HepG2 (cell line): ENCODE data around the gene GNB1. TPM values are rescaled to one million over a fixed set of nuclear protein-coding genes. Genes with fewer than 3 reads are reported as not detected.

ENCODE experiments used
- ATAC-seq: fragments of 200-7000 bp; cut with Tn5 transposase; 3 replicates; pipeline ENCODE4 v1.9.1; 2020; ENCODE audit warnings: mild to moderate bottlenecking, moderate library complexity
- BruUV-seq: library from RNA; stranded (reverse); fragments of 400-500 nt; replicated peaks from 2 replicates; lab custom pipeline; 2021; lab: Mats Ljungman, UMichigan
- CTCF ChIA-PET: fragments of 300-600 bp; formaldehyde crosslinking; extraction: SDS; loops from one replicate; lab custom pipeline; 2021; ENCODE audit warnings: low total read pairs, inconsistent platforms, low intra/inter-chr PET ratio; lab: Yijun Ruan, JAX
- POLR2A ChIA-PET: fragments of 350-600 bp; sonication (Branson Sonifier 250); formaldehyde crosslinking; loops from one replicate; lab custom pipeline; 2020; ENCODE audit warnings: antibody characterized with exemption, inconsistent platforms; lab: Yijun Ruan, JAX
- DNase-seq: peaks from one replicate; pipeline ENCODE4 v3.0.0-alpha.2; 2015; ENCODE audit warnings: low spot score
- FAIRE-seq: peaks from 3 replicates; lab custom pipeline; 2011; peaks lifted over from hg19 to GRCh38; lab: Jason Lieb, UNC
- H2AFZ ChIP-seq: one replicate; pipeline ENCODE4 v1.6.1; 2011; ENCODE audit warnings: low read length, inconsistent platforms
- H3K27ac ChIP-seq: fragments of 300-600 bp; 3 replicates; pipeline ENCODE4 v1.8.0; 2011; ENCODE audit warnings: mixed run types, mild to moderate bottlenecking, mixed read lengths, low read length, inconsistent platforms; ENCODE audit not compliant: insufficient read depth; ENCODE audit errors: extremely low read length
- H3K27me3 ChIP-seq, 2 experiments: fragments of 200-600 bp in 1 of 2; 2 replicates in 1 of 2; 3 replicates in 1 of 2; pipeline versions ENCODE4 v1.6.0 to v1.8.0; 2011; ENCODE audit warnings: low read length in 2 of 2, mild to moderate bottlenecking in 2 of 2, moderate library complexity in 2 of 2, inconsistent platforms in 1 of 2; ENCODE audit not compliant: insufficient read depth in 2 of 2, control insufficient read depth in 1 of 2
- H3K36me3 ChIP-seq, 2 experiments: fragments of 200-600 bp in 1 of 2; replicated peaks in 1 of 2; 2 replicates in 1 of 2; 3 replicates in 1 of 2; pipeline versions ENCODE4 v1.5.1 to v1.8.0; 2011; ENCODE audit warnings: low read length in 2 of 2, inconsistent platforms in 1 of 2; ENCODE audit not compliant: insufficient read depth in 2 of 2, control insufficient read depth in 1 of 2
- H3K4me1 ChIP-seq: 2 replicates; pipeline ENCODE4 v1.5.1; 2012; ENCODE audit warnings: low read length, inconsistent platforms; ENCODE audit not compliant: insufficient read depth
- H3K4me2 ChIP-seq: 2 replicates; pipeline ENCODE4 v1.6.0; 2011; ENCODE audit warnings: low read depth, low read length, inconsistent platforms
- H3K4me3 ChIP-seq, 3 experiments: fragments of 200-600 bp in 1 of 3; sonication (generic), shearing (Covaris generic) in 1 of 3; replicated peaks in 1 of 3; 2 replicates each; pipeline ENCODE4 v1.5.1; 2011 to 2016; ENCODE audit warnings: low read length in 3 of 3, inconsistent platforms in 2 of 3, low read depth in 2 of 3, mild to moderate bottlenecking in 2 of 3, control low read depth in 1 of 3, mixed read lengths in 1 of 3; ENCODE audit not compliant: insufficient read depth in 1 of 3
- H3K79me2 ChIP-seq: one replicate; pipeline ENCODE4 v1.6.1; 2011; ENCODE audit warnings: low read length, inconsistent platforms; ENCODE audit not compliant: insufficient read depth
- H3K9ac ChIP-seq: 2 replicates; pipeline ENCODE4 v1.6.0; 2011; ENCODE audit warnings: mild to moderate bottlenecking, low read depth, low read length, inconsistent platforms; ENCODE audit not compliant: insufficient read depth
- H3K9me3 ChIP-seq: 2 replicates; pipeline ENCODE4 v1.5.1; 2012; ENCODE audit warnings: mild to moderate bottlenecking, low read length
- H4K20me1 ChIP-seq: 2 replicates; pipeline ENCODE4 v1.6.0; 2011; ENCODE audit warnings: inconsistent platforms, mild to moderate bottlenecking, low read length, moderate library complexity; ENCODE audit not compliant: insufficient read depth
- HMG20A ChIP-seq: IDR thresholded peaks from 2 replicates; pipeline ENCODE4 v1.6.1; 2016; ENCODE audit warnings: borderline replicate concordance
- JUND ChIP-seq: sonication (generic); formaldehyde crosslinking; IDR thresholded peaks from 2 replicates; pipeline ENCODE4 v1.8.0; 2022; ENCODE audit warnings: mild to moderate bottlenecking, missing genetic modification reagents
- MIXL1 ChIP-seq: IDR thresholded peaks from 2 replicates; pipeline ENCODE4 v1.6.1; 2016
- NFYB ChIP-seq: sonication (generic); formaldehyde crosslinking; IDR thresholded peaks from 2 replicates; pipeline ENCODE4 v1.4.0; 2020; ENCODE audit warnings: missing genetic modification reagents
- SMC3 ChIP-seq: IDR thresholded peaks from 2 replicates; pipeline ENCODE4 v1.6.1; 2011; ENCODE audit warnings: low read length, improper control_type of control experiment
- STAG1 ChIP-seq: sonication (generic); formaldehyde crosslinking; IDR thresholded peaks from 2 replicates; pipeline ENCODE4 v1.4.0; 2020; ENCODE audit warnings: missing genetic modification reagents
- TEAD2 ChIP-seq: sonication (generic); formaldehyde crosslinking; IDR thresholded peaks from 2 replicates; pipeline ENCODE4 v1.9.0; 2021; ENCODE audit warnings: missing genetic modification reagents
- TEAD3 ChIP-seq: optimal IDR thresholded peaks from 2 replicates; pipeline ENCODE3; 2016; ENCODE audit warnings: borderline replicate concordance
- YY1 ChIP-seq: IDR thresholded peaks from 2 replicates; pipeline ENCODE4 v1.6.1; 2011; ENCODE audit warnings: low read length, low read depth, moderate library complexity, mild to moderate bottlenecking; ENCODE audit not compliant: insufficient read depth, insufficient replicate concordance
- ZBTB3 ChIP-seq: sonication (generic); formaldehyde crosslinking; IDR thresholded peaks from 2 replicates; pipeline ENCODE4 v1.4.0; 2020; ENCODE audit warnings: low read depth, mild to moderate bottlenecking, moderate library complexity, missing genetic modification reagents, borderline replicate concordance
- ZNF510 ChIP-seq: sonication (generic); formaldehyde crosslinking; IDR thresholded peaks from 2 replicates; pipeline ENCODE4 v1.4.0; 2020; ENCODE audit warnings: low read depth, mild to moderate bottlenecking, missing genetic modification reagents
- ZNF546 ChIP-seq: sonication (generic); formaldehyde crosslinking; conservative IDR thresholded peaks from 2 replicates; pipeline ENCODE4 v1.8.1; 2023; ENCODE audit warnings: mild to moderate bottlenecking, missing genetic modification reagents
- ZNF687 ChIP-seq: sonication (generic); formaldehyde crosslinking; IDR thresholded peaks from 2 replicates; pipeline ENCODE4 v1.5.1; 2020; ENCODE audit warnings: mild to moderate bottlenecking, missing genetic modification reagents, moderate library complexity
- ZNF766 ChIP-seq: sonication (generic); formaldehyde crosslinking; IDR thresholded peaks from 2 replicates; pipeline ENCODE4 v1.5.0; 2020; ENCODE audit warnings: missing genetic modification reagents, borderline replicate concordance
- WGBS: methylation state at CpG from one replicate; pipeline ENCODE4 v1.1.6; 2017; ENCODE audit warnings: low lambda C conversion rate; 5-methylcytosine and 5-hydroxymethylcytosine counted together
- in situ Hi-C: cut with HindIII; loops from 2 replicates; pipeline ENCODE4 v1.10.0; 2017; ENCODE audit warnings: low pct_unique_long_range_greater_than_20kb; ENCODE audit not compliant: extremely low pct_ligation_motif_present
- intact Hi-C: fragments of 100-400 bp; cut with micrococcal nuclease; formaldehyde crosslinking; loops from one replicate; pipeline ENCODE4 v1.10.0; 2022; ENCODE audit not compliant: unreplicated experiment
- polyA plus RNA-seq, 8 experiments: library from polyadenylated mRNA; depleted of rRNA in 3 of 8; stranded (reverse) in 7 of 8; unstranded in 1 of 8; fragments of >200 nt; fragmentation: Illumina TruSeq in 4 of 8; extraction: Trizol in 4 of 8; gene quantifications; 2 replicates each; pipeline versions ENCODE4 v1.2.1 to v1.2.3, GENCODE V29; 2011 to 2016; ENCODE audit warnings: low read depth in 4 of 8, missing spikeins in 1 of 8, mixed read lengths in 1 of 8; ENCODE audit not compliant: insufficient read depth in 1 of 8
- total RNA-seq, 5 experiments: library from RNA; depleted of rRNA; stranded (reverse); fragments of >200 nt; fragmentation: Illumina TruSeq; extraction: Trizol; gene quantifications; 2 replicates each; pipeline ENCODE4 v1.2.3, GENCODE V29; 2016; ENCODE audit warnings: low read depth in 1 of 5
- TF ChIP-seq, protein P1 (sequence below): sonication (generic); formaldehyde crosslinking; IDR thresholded peaks from 2 replicates; pipeline ENCODE4 v1.5.1; 2020; ENCODE audit warnings: missing genetic modification reagents, mild to moderate bottlenecking, borderline replicate concordance
- TF ChIP-seq, protein P2 (sequence below): sonication (generic); formaldehyde crosslinking; IDR thresholded peaks from 2 replicates; pipeline ENCODE4 v1.5.0; 2020; ENCODE audit warnings: mild to moderate bottlenecking, missing genetic modification reagents, moderate library complexity

Gene GNB1
- total and polyA plus RNA-seq, 2 of the 13 experiments (the other 11 are each of a cell fraction or from before 2014, with no cell fraction given) = 66.2 to 327 TPM

GRCh38 chr1:1788646-1789431 lies 102.0 kb downstream of the GNB1 start:
- Histone ChIP-seq H2AFZ (no peak overlapping the region), H3K27me3 (no peaks in the 10 kb centered on the region), H3K27ac (no peak overlapping the region), H3K36me3 (peaks cover 47 to 82% of the 10 kb centered on the region in 2 experiments), H3K4me2 (no peak overlapping the region), H4K20me1 (no peaks in the 10 kb centered on the region), H3K9me3 (no peaks in the 10 kb centered on the region), H3K9ac (no peak overlapping the region), H3K79me2 (no peaks in the 10 kb centered on the region), H3K4me3 (no peak overlapping the region), H3K4me1 (no peaks in the 10 kb centered on the region)
- WGBS = 93% methylated on average over 25 of the region's 25 CpGs
- ChIA-PET CTCF (no interaction called here), POLR2A (interaction anchor here (1.1 kb wide), 1 partner anchor 9 kb away, joined by 3 read pairs; no protein-coding TSS in a partner anchor)
- no TSS peak for BruUV-seq
- FAIRE-seq (peak; percentile 37), ATAC-seq (peak; percentile 34), DNase-seq (peak; percentile 33)
- intact Hi-C loops = no loop called here
- in situ Hi-C loops = loop anchor here (10.0 kb wide), 1 partner anchor 116 kb away; no protein-coding TSS in a partner anchor
- TF ChIP-seq NFYB (CRISPR knock-in tag) (no peak), SMC3 (peak; percentile 38; the same call in 1 of the 2 replicates), ZBTB3 (CRISPR knock-in tag) (no peak), ZNF510 (CRISPR knock-in tag) (no peak), ZNF546 (no peak), ZNF687 (CRISPR knock-in tag) (peak; percentile 31), TEAD3 (CRISPR knock-in tag) (no peak), JUND (CRISPR knock-in tag) (no peak), TEAD2 (CRISPR knock-in tag) (no peak), STAG1 (peak; percentile 36), ZNF766 (CRISPR knock-in tag) (no peak), YY1 (no peak), HMG20A (CRISPR knock-in tag) (no peak), MIXL1 (CRISPR knock-in tag) (no peak)
- TF ChIP-seq, protein P1, sequence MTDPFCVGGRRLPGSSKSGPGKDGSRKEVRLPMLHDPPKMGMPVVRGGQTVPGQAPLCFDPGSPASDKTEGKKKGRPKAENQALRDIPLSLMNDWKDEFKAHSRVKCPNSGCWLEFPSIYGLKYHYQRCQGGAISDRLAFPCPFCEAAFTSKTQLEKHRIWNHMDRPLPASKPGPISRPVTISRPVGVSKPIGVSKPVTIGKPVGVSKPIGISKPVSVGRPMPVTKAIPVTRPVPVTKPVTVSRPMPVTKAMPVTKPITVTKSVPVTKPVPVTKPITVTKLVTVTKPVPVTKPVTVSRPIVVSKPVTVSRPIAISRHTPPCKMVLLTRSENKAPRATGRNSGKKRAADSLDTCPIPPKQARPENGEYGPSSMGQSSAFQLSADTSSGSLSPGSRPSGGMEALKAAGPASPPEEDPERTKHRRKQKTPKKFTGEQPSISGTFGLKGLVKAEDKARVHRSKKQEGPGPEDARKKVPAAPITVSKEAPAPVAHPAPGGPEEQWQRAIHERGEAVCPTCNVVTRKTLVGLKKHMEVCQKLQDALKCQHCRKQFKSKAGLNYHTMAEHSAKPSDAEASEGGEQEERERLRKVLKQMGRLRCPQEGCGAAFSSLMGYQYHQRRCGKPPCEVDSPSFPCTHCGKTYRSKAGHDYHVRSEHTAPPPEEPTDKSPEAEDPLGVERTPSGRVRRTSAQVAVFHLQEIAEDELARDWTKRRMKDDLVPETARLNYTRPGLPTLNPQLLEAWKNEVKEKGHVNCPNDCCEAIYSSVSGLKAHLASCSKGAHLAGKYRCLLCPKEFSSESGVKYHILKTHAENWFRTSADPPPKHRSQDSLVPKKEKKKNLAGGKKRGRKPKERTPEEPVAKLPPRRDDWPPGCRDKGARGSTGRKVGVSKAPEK (CRISPR knock-in tag) = no peak
- TF ChIP-seq, protein P2, sequence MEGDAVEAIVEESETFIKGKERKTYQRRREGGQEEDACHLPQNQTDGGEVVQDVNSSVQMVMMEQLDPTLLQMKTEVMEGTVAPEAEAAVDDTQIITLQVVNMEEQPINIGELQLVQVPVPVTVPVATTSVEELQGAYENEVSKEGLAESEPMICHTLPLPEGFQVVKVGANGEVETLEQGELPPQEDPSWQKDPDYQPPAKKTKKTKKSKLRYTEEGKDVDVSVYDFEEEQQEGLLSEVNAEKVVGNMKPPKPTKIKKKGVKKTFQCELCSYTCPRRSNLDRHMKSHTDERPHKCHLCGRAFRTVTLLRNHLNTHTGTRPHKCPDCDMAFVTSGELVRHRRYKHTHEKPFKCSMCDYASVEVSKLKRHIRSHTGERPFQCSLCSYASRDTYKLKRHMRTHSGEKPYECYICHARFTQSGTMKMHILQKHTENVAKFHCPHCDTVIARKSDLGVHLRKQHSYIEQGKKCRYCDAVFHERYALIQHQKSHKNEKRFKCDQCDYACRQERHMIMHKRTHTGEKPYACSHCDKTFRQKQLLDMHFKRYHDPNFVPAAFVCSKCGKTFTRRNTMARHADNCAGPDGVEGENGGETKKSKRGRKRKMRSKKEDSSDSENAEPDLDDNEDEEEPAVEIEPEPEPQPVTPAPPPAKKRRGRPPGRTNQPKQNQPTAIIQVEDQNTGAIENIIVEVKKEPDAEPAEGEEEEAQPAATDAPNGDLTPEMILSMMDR (CRISPR knock-in tag) = peak; percentile 52
